Central memory CD8-positive, alpha-beta T cell (primary cell): Measurements from ENCODE around the gene CDK6.
"Not testable (repeated sequence)": the region's sequence is repeated elsewhere in the genome, so short reads cannot be mapped to it uniquely, and the experiment has no call there.

Experiments used
- ATAC-seq: fragments of 150-1000 bp; cut with Tn5 transposase; replicated peaks from 2 replicates; pipeline ENCODE4 v1.10.0; 2022; ENCODE audit warnings: mild to moderate bottlenecking, moderate FRiP score, moderate number of reproducible peaks; ENCODE audit not compliant: poor library complexity, severe bottlenecking; ENCODE audit errors: extremely low read depth
- DNase-seq, 2 donors: peaks; one replicate each; pipeline ENCODE4 v3.0.0; 2021; ENCODE audit warnings: low spot score in 2 of 2
- H3K27ac Mint-ChIP-seq: one replicate; pipeline ENCODE4 v1.8.0; 2022; ENCODE audit warnings: low read depth, mild to moderate bottlenecking, moderate library complexity, mixed read lengths
- H3K27me3 Mint-ChIP-seq: one replicate; pipeline ENCODE4 v1.8.0; 2022; ENCODE audit warnings: mixed read lengths
- H3K36me3 Mint-ChIP-seq: one replicate; pipeline ENCODE4 v1.8.0; 2022; ENCODE audit warnings: mild to moderate bottlenecking, moderate library complexity, mixed read lengths; ENCODE audit not compliant: insufficient read depth
- H3K4me1 Mint-ChIP-seq: one replicate; pipeline ENCODE4 v1.8.0; 2022; ENCODE audit warnings: mixed read lengths
- H3K4me3 Mint-ChIP-seq: one replicate; pipeline ENCODE4 v1.8.0; 2022; ENCODE audit warnings: mild to moderate bottlenecking, moderate library complexity, mixed read lengths
- H3K9me3 Mint-ChIP-seq: one replicate; pipeline ENCODE4 v1.8.0; 2022; ENCODE audit warnings: mixed read lengths

The CDK6 gene

GRCh38 chr7:92755680-92756079 is 80.7 kb downstream of the CDK6 start:
- Mint-ChIP-seq H3K36me3 (peaks cover 3% of the 10 kb centered on the region), H3K4me1 (peaks cover 29% of the 10 kb centered on the region), H3K27ac (no peak overlapping the region), H3K27me3 (no peaks in the 10 kb centered on the region), H3K9me3 (no peaks in the 10 kb centered on the region), H3K4me3 (no peak overlapping the region)
- no peak for ATAC-seq
- no peak for DNase-seq

- Mint-ChIP-seq H3K4me1 (peaks cover 29% of the 10 kb centered on the region), H3K27ac (no peak overlapping the region), H3K36me3 (peaks cover 3% of the 10 kb centered on the region), H3K27me3 (no peaks in the 10 kb centered on the region), H3K9me3 (no peaks in the 10 kb centered on the region), H3K4me3 (no peak overlapping the region)
- ATAC-seq (no peak), DNase-seq (no peak)
Observed at GRCh38 chr7:92754919-92755581, 81.3 kb downstream of the CDK6 start.

- ATAC-seq: no peak
- DNase-seq: no peak
- Mint-ChIP-seq H3K4me1 (peaks cover 39% of the 10 kb centered on the region), H3K27me3 (no peaks in the 10 kb centered on the region), H3K9me3 (no peaks in the 10 kb centered on the region), H3K27ac (no peak overlapping the region), H3K4me3 (no peak overlapping the region), H3K36me3 (peaks cover 5% of the 10 kb centered on the region)
Observed at GRCh38 chr7:92753614-92754013, 82.8 kb downstream of the CDK6 start.

GRCh38 chr7:92751902-92752901 is 84.2 kb downstream of the CDK6 start:
- no peaks in the 10 kb centered on the region for H3K27me3 Mint-ChIP-seq
- no peak for DNase-seq
- H3K4me3 Mint-ChIP-seq: no peak overlapping the region
- ATAC-seq: no peak
- no peaks in the 10 kb centered on the region for H3K9me3 Mint-ChIP-seq
- peaks cover 3% of the 10 kb centered on the region for H3K36me3 Mint-ChIP-seq
- no peak overlapping the region for H3K27ac Mint-ChIP-seq
- peaks cover 36% of the 10 kb centered on the region for H3K4me1 Mint-ChIP-seq

GRCh38 chr7:92750946-92751345 is 85.4 kb downstream of the CDK6 start:
- H3K36me3 Mint-ChIP-seq: peaks cover 2% of the 10 kb centered on the region
- H3K27me3 Mint-ChIP-seq: no peaks in the 10 kb centered on the region
- no peak overlapping the region for H3K27ac Mint-ChIP-seq
- DNase-seq (no peak), ATAC-seq (no peak)
- peaks cover 36% of the 10 kb centered on the region for H3K4me1 Mint-ChIP-seq
- no peaks in the 10 kb centered on the region for H3K9me3 Mint-ChIP-seq
- no peak overlapping the region for H3K4me3 Mint-ChIP-seq

- no peak for ATAC-seq
- DNase-seq: no peak
- no peak overlapping the region for H3K27ac Mint-ChIP-seq
- H3K9me3 Mint-ChIP-seq: no peaks in the 10 kb centered on the region
- peaks cover 31% of the 10 kb centered on the region for H3K4me1 Mint-ChIP-seq
- H3K27me3 Mint-ChIP-seq: no peaks in the 10 kb centered on the region
- no peak overlapping the region for H3K4me3 Mint-ChIP-seq
- H3K36me3 Mint-ChIP-seq: peaks cover 2% of the 10 kb centered on the region
Observed at GRCh38 chr7:92750447-92750839, 85.9 kb downstream of the CDK6 start.

GRCh38 chr7:92749832-92750446 is 86.4 kb downstream of the CDK6 start:
- peak overlapping the region; percentile 52 for H3K27ac Mint-ChIP-seq
- peaks cover 29% of the 10 kb centered on the region for H3K4me1 Mint-ChIP-seq
- H3K4me3 Mint-ChIP-seq: no peak overlapping the region
- H3K27me3 Mint-ChIP-seq: no peaks in the 10 kb centered on the region
- no peak for DNase-seq
- H3K9me3 Mint-ChIP-seq: no peaks in the 10 kb centered on the region
- peaks cover 2% of the 10 kb centered on the region for H3K36me3 Mint-ChIP-seq
- no peak for ATAC-seq

- no peak for DNase-seq
- H3K36me3 Mint-ChIP-seq: peaks cover 2% of the 10 kb centered on the region
- no peak overlapping the region for H3K4me3 Mint-ChIP-seq
- ATAC-seq: no peak
- H3K4me1 Mint-ChIP-seq: peaks cover 24% of the 10 kb centered on the region
- no peaks in the 10 kb centered on the region for H3K9me3 Mint-ChIP-seq
- no peaks in the 10 kb centered on the region for H3K27me3 Mint-ChIP-seq
- H3K27ac Mint-ChIP-seq: peak overlapping the region; percentile 52
Observed at GRCh38 chr7:92749327-92749755, 87.0 kb downstream of the CDK6 start.

GRCh38 chr7:92748495-92748894 is 87.9 kb downstream of the CDK6 start:
- no peak for DNase-seq
- Mint-ChIP-seq H3K4me3 (no peak overlapping the region), H3K4me1 (peaks cover 27% of the 10 kb centered on the region), H3K27ac (no peak overlapping the region), H3K9me3 (no peaks in the 10 kb centered on the region), H3K36me3 (peaks cover 2% of the 10 kb centered on the region), H3K27me3 (no peaks in the 10 kb centered on the region)
- ATAC-seq: no peak

GRCh38 chr7:92747041-92747835 is 89.1 kb downstream of the CDK6 start:
- ATAC-seq (no peak), DNase-seq (no peak)
- no peak overlapping the region for H3K4me3 Mint-ChIP-seq
- no peaks in the 10 kb centered on the region for H3K27me3 Mint-ChIP-seq
- H3K27ac Mint-ChIP-seq: peak overlapping the region; percentile 30
- H3K9me3 Mint-ChIP-seq: no peaks in the 10 kb centered on the region
- peaks cover 2% of the 10 kb centered on the region for H3K36me3 Mint-ChIP-seq
- H3K4me1 Mint-ChIP-seq: peaks cover 28% of the 10 kb centered on the region

- Mint-ChIP-seq H3K36me3 (peaks cover 2% of the 10 kb centered on the region), H3K4me1 (peaks cover 28% of the 10 kb centered on the region), H3K9me3 (no peaks in the 10 kb centered on the region), H3K27ac (no peak overlapping the region), H3K27me3 (no peaks in the 10 kb centered on the region), H3K4me3 (no peak overlapping the region)
- ATAC-seq: no peak
- no peak for DNase-seq
Observed at GRCh38 chr7:92745241-92745640, 91.1 kb downstream of the CDK6 start.

- H3K36me3 Mint-ChIP-seq, H3K27ac Mint-ChIP-seq, H3K9me3 Mint-ChIP-seq, ATAC-seq, DNase-seq, H3K4me3 Mint-ChIP-seq, H3K27me3 Mint-ChIP-seq: not testable (repeated sequence)
- peaks cover 20% of the 10 kb centered on the region for H3K4me1 Mint-ChIP-seq
Observed at GRCh38 chr7:92744180-92744579, 92.2 kb downstream of the CDK6 start.
